ENCODE data around the gene AKIP1. TPM values are rescaled to one million over a fixed set of nuclear protein-coding genes. Genes with fewer than 3 reads are reported as not detected.

The AKIP1 gene
- total RNA-seq, 2 donors from 2014 or later: 8.6 to 21.0 TPM

GRCh38 chr11:8937159-8937558 is 26.2 kb downstream of the AKIP1 start:
- ATAC-seq: no peak
- no peaks in the 10 kb centered on the region for H3K9me3 ChIP-seq
- no peak overlapping the region for H3K27ac ChIP-seq
- no peak for DNase-seq
- no peaks in the 10 kb centered on the region for H3K36me3 ChIP-seq (replicated peaks in 1 of 2; ENCODE audit: insufficient read depth in 1 of 2, low read depth in 2 of 2)
- no peak for TF ChIP-seq POLR2A (IDR thresholded peaks at IDR 0.05)
- TF ChIP-seq, protein P1, sequence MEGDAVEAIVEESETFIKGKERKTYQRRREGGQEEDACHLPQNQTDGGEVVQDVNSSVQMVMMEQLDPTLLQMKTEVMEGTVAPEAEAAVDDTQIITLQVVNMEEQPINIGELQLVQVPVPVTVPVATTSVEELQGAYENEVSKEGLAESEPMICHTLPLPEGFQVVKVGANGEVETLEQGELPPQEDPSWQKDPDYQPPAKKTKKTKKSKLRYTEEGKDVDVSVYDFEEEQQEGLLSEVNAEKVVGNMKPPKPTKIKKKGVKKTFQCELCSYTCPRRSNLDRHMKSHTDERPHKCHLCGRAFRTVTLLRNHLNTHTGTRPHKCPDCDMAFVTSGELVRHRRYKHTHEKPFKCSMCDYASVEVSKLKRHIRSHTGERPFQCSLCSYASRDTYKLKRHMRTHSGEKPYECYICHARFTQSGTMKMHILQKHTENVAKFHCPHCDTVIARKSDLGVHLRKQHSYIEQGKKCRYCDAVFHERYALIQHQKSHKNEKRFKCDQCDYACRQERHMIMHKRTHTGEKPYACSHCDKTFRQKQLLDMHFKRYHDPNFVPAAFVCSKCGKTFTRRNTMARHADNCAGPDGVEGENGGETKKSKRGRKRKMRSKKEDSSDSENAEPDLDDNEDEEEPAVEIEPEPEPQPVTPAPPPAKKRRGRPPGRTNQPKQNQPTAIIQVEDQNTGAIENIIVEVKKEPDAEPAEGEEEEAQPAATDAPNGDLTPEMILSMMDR (IDR thresholded peaks at IDR 0.05): no peak
- 83 to 92% methylated on average over 10 of the region's 10 CpGs for WGBS, 2 donors
- no peak overlapping the region for H3K4me3 ChIP-seq
- intact Hi-C loops (cut with DNase I): no loop called here
- H3K27me3 ChIP-seq: no peaks in the 10 kb centered on the region
- H3K4me1 ChIP-seq: no peaks in the 10 kb centered on the region

DNA sequence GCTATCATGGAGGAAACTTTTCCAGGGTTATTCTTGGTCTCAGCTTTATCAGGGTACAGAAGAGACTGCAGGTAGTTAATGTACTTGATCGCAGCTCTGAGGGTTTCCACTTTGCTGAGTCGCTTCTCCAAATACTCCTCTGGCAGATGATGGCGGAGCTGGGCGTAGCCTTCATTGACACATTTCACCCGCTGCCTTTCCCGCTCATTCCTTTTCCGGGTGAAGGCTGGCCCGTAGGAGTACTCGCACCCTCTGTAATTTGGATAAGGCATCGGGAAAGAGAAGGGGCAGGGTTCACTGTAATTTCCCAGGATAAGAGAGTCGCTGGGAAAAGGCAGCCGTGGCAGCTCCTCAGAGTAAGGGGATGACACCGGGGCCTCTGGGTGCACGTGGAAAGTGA is 26.7 kb downstream of the AKIP1 start:
- TF ChIP-seq POLR2A (IDR thresholded peaks at IDR 0.05): no peak
- TF ChIP-seq, protein P1 (IDR thresholded peaks at IDR 0.05): no peak
- no peaks in the 10 kb centered on the region for H3K36me3 ChIP-seq (replicated peaks in 1 of 2; ENCODE audit: insufficient read depth in 1 of 2, low read depth in 2 of 2)
- no peak overlapping the region for H3K4me3 ChIP-seq
- no peak overlapping the region for H3K27ac ChIP-seq
- ATAC-seq (no peak), DNase-seq (no peak)
- WGBS, 2 donors: 80 to 82% methylated on average over 13 to 14 of the region's 14 CpGs
- H3K27me3 ChIP-seq: no peaks in the 10 kb centered on the region
- no peaks in the 10 kb centered on the region for H3K9me3 ChIP-seq
- H3K4me1 ChIP-seq: no peaks in the 10 kb centered on the region
- intact Hi-C loops (cut with DNase I): no loop called here

GRCh38 chr11:8941341-8942103 is 30.5 kb downstream of the AKIP1 start:
- no peak for TF ChIP-seq POLR2A (IDR thresholded peaks at IDR 0.05)
- TF ChIP-seq, protein P1 (IDR thresholded peaks at IDR 0.05): no peak
- DNase-seq (no peak), ATAC-seq (no peak)
- H3K27me3 ChIP-seq: no peaks in the 10 kb centered on the region
- H3K4me3 ChIP-seq: no peak overlapping the region
- H3K9me3 ChIP-seq: no peaks in the 10 kb centered on the region
- no peak overlapping the region for H3K27ac ChIP-seq
- intact Hi-C loops (cut with DNase I): no loop called here
- H3K36me3 ChIP-seq (replicated peaks in 1 of 2; ENCODE audit: insufficient read depth in 1 of 2, low read depth in 2 of 2): no peaks in the 10 kb centered on the region
- H3K4me1 ChIP-seq: no peaks in the 10 kb centered on the region
- 49 to 55% methylated on average over 8 of the region's 8 CpGs for WGBS, 2 donors

DNA sequence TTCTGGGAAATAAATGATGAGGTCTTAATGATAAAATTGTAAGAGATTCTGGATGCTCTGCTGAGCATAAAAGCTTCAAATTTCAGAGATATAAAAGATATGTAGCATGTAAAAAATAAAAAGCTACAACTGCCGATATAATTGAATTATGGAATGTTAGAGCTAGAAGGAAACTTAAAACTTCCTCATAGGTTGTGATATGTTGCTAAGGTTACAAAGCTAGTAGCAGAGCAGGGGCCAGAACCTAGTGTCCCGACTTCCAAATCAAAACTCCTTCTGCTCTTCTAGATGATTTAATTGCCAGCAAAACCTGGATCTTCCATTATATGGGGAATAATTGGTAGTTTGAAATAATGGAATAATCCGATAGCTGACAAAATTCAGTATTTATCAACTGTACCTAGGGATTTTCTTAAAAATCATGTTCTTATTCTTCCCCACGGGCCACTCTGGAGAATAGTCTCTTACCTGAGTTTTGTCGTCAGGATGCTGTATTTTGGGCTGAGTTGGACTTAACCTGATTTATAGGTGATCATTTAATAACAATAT is 31.6 kb downstream of the AKIP1 start, which contains the start of gene ASCL3:
Gene ASCL3, minus strand, starts transcription at position 499 of the 549 bp plus-strand sequence. CDS start 4,855 bp downstream, outside the sequence.
- no peaks in the 10 kb centered on the region for H3K27me3 ChIP-seq
- no peaks in the 10 kb centered on the region for H3K4me1 ChIP-seq
- WGBS, 2 donors: 54 to 61% methylated on average over 5 of the region's 5 CpGs
- intact Hi-C loops (cut with DNase I): no loop called here
- no peaks in the 10 kb centered on the region for H3K9me3 ChIP-seq
- TF ChIP-seq, protein P1 (IDR thresholded peaks at IDR 0.05): no peak
- TF ChIP-seq POLR2A (IDR thresholded peaks at IDR 0.05): no peak
- H3K36me3 ChIP-seq (replicated peaks in 1 of 2; ENCODE audit: insufficient read depth in 1 of 2, low read depth in 2 of 2): peaks cover 0 to under 1% of the 10 kb centered on the region in 2 donors
- DNase-seq (no peak), ATAC-seq (no peak)
- H3K4me3 ChIP-seq: no peak within 1 kb of the TSS
- no peak within 1 kb of the TSS for H3K27ac ChIP-seq
